ENCODE measurements around the gene POU6F2. TPM values are rescaled to one million over a fixed set of nuclear protein-coding genes. Genes with fewer than 3 reads are reported as not detected.

POU6F2 gene
- total RNA-seq, 1 experiment from 2014 or later = 3.9 TPM

GRCh38 chr7:39152701-39153100, 175.0 kb downstream of the POU6F2 start:
- H3K27me3 Mint-ChIP-seq (ENCODE audit: insufficient read depth, unreplicated experiment) = peaks cover 7% of the 10 kb centered on the region
- H3K27ac Mint-ChIP-seq (ENCODE audit: unreplicated experiment) = no peak overlapping the region
- H3K36me3 Mint-ChIP-seq (ENCODE audit: insufficient read depth, unreplicated experiment) = no peaks in the 10 kb centered on the region
- Histone ChIP-seq H3K36me3 (ENCODE audit: control insufficient read depth, insufficient read depth, low read length) (no peaks in the 10 kb centered on the region), H3K9me3 (no peaks in the 10 kb centered on the region), H3K4me1 (no peaks in the 10 kb centered on the region), H3K4me3 (ENCODE audit: low read depth, low read length) (no peak overlapping the region), H3K27me3 (replicated peaks; ENCODE audit: control insufficient read depth, insufficient read depth, low read length) (no peaks in the 10 kb centered on the region)
- H3K4me1 Mint-ChIP-seq (ENCODE audit: low read depth, unreplicated experiment) = no peaks in the 10 kb centered on the region
- no peaks in the 10 kb centered on the region for H3K9me3 Mint-ChIP-seq (ENCODE audit: unreplicated experiment)
- no peak for DNase-seq
- no peak overlapping the region for H3K4me3 Mint-ChIP-seq (ENCODE audit: unreplicated experiment)
- ChIA-PET POLR2A (no interaction called here), CTCF (no interaction called here)
- intact Hi-C loops (cut with micrococcal nuclease; ENCODE audit: unreplicated experiment) = no loop called here
- BruUV-seq (replicated peaks) = no TSS peak
- no peak for TF ChIP-seq CTCF (IDR thresholded peaks at IDR 0.05; ENCODE audit: insufficient read depth in 1 of 2, low read depth in 1 of 2, low read length in 1 of 2, severe bottlenecking in 1 of 2, unreplicated experiment in 1 of 2)

GRCh38 chr7:39153113-39153512, 175.4 kb downstream of the POU6F2 start:
- Mint-ChIP-seq H3K27me3 (ENCODE audit: insufficient read depth, unreplicated experiment) (peaks cover 7% of the 10 kb centered on the region), H3K9me3 (ENCODE audit: unreplicated experiment) (no peaks in the 10 kb centered on the region), H3K27ac (ENCODE audit: unreplicated experiment) (no peak overlapping the region), H3K4me3 (ENCODE audit: unreplicated experiment) (no peak overlapping the region), H3K36me3 (ENCODE audit: insufficient read depth, unreplicated experiment) (no peaks in the 10 kb centered on the region), H3K4me1 (ENCODE audit: low read depth, unreplicated experiment) (no peaks in the 10 kb centered on the region)
- Histone ChIP-seq H3K9me3 (no peaks in the 10 kb centered on the region), H3K4me3 (ENCODE audit: low read depth, low read length) (no peak overlapping the region), H3K4me1 (no peaks in the 10 kb centered on the region), H3K36me3 (ENCODE audit: control insufficient read depth, insufficient read depth, low read length) (no peaks in the 10 kb centered on the region), H3K27me3 (replicated peaks; ENCODE audit: control insufficient read depth, insufficient read depth, low read length) (no peaks in the 10 kb centered on the region)
- no TSS peak for BruUV-seq (replicated peaks)
- intact Hi-C loops (cut with micrococcal nuclease; ENCODE audit: unreplicated experiment) = no loop called here
- no peak for TF ChIP-seq CTCF (IDR thresholded peaks at IDR 0.05; ENCODE audit: insufficient read depth in 1 of 2, low read depth in 1 of 2, low read length in 1 of 2, severe bottlenecking in 1 of 2, unreplicated experiment in 1 of 2)
- POLR2A ChIA-PET = no interaction called here
- no peak for DNase-seq
- CTCF ChIA-PET = no interaction called here

GRCh38 chr7:39153647-39154046, 175.9 kb downstream of the POU6F2 start:
- CTCF ChIA-PET = no interaction called here
- Mint-ChIP-seq H3K27me3 (ENCODE audit: insufficient read depth, unreplicated experiment) (peaks cover 7% of the 10 kb centered on the region), H3K4me1 (ENCODE audit: low read depth, unreplicated experiment) (no peaks in the 10 kb centered on the region), H3K36me3 (ENCODE audit: insufficient read depth, unreplicated experiment) (no peaks in the 10 kb centered on the region), H3K4me3 (ENCODE audit: unreplicated experiment) (no peak overlapping the region), H3K27ac (ENCODE audit: unreplicated experiment) (no peak overlapping the region), H3K9me3 (ENCODE audit: unreplicated experiment) (no peaks in the 10 kb centered on the region)
- BruUV-seq (replicated peaks) = no TSS peak
- no peak for DNase-seq
- Histone ChIP-seq H3K36me3 (ENCODE audit: control insufficient read depth, insufficient read depth, low read length) (no peaks in the 10 kb centered on the region), H3K4me1 (no peaks in the 10 kb centered on the region), H3K4me3 (ENCODE audit: low read depth, low read length) (no peak overlapping the region), H3K27me3 (replicated peaks; ENCODE audit: control insufficient read depth, insufficient read depth, low read length) (no peaks in the 10 kb centered on the region), H3K9me3 (no peaks in the 10 kb centered on the region)
- POLR2A ChIA-PET = no interaction called here
- no peak for TF ChIP-seq CTCF (IDR thresholded peaks at IDR 0.05; ENCODE audit: insufficient read depth in 1 of 2, low read depth in 1 of 2, low read length in 1 of 2, severe bottlenecking in 1 of 2, unreplicated experiment in 1 of 2)
- intact Hi-C loops (cut with micrococcal nuclease; ENCODE audit: unreplicated experiment) = no loop called here

All from Caco-2 (cell line).